MCF 10A (cell line): ENCODE results near the gene CYP17A1. TPM values are rescaled to one million over a fixed set of nuclear protein-coding genes. Genes with fewer than 3 reads are reported as not detected.

ENCODE experiments used
- BruUV-seq: library from RNA; stranded (reverse); fragments of 400-500 nt; replicated peaks from 2 replicates; lab custom pipeline; 2021; lab: Mats Ljungman, UMichigan
- CTCF ChIA-PET: fragments of 300-600 bp; sonication (Branson Sonifier 250); formaldehyde crosslinking; extraction: SDS; loops from one replicate; lab custom pipeline; 2021; ENCODE audit warnings: antibody characterized with exemption, inconsistent platforms; lab: Yijun Ruan, JAX
- POLR2A ChIA-PET: fragments of 300-600, 350-650 bp; sonication (Branson Sonifier 250); formaldehyde crosslinking; extraction: SDS; loops from one replicate; lab custom pipeline; 2020; ENCODE audit warnings: antibody characterized with exemption, inconsistent platforms; lab: Yijun Ruan, JAX
- DNase-seq: peaks from one replicate; pipeline ENCODE4 v3.0.0-alpha.2; 2018; ENCODE audit not compliant: unreplicated experiment
- H3K27ac Mint-ChIP-seq: one replicate; pipeline ENCODE4 v1.8.0; 2022; ENCODE audit warnings: mild to moderate bottlenecking, low read depth, mixed read lengths; ENCODE audit not compliant: unreplicated experiment
- H3K27me3 Mint-ChIP-seq: one replicate; pipeline ENCODE4 v1.8.0; 2022; ENCODE audit warnings: mixed read lengths; ENCODE audit not compliant: insufficient read depth, unreplicated experiment
- H3K36me3 Mint-ChIP-seq: one replicate; pipeline ENCODE4 v1.8.0; 2022; ENCODE audit warnings: mild to moderate bottlenecking, moderate library complexity, mixed read lengths; ENCODE audit not compliant: insufficient read depth, unreplicated experiment
- H3K4me1 Mint-ChIP-seq: one replicate; pipeline ENCODE4 v1.8.0; 2022; ENCODE audit warnings: mixed read lengths; ENCODE audit not compliant: insufficient read depth, unreplicated experiment
- H3K4me3 Mint-ChIP-seq: one replicate; pipeline ENCODE4 v1.8.0; 2022; ENCODE audit warnings: mild to moderate bottlenecking, moderate library complexity, mixed read lengths; ENCODE audit not compliant: unreplicated experiment
- H3K9me3 Mint-ChIP-seq: one replicate; pipeline ENCODE4 v1.8.0; 2022; ENCODE audit warnings: mixed read lengths; ENCODE audit not compliant: unreplicated experiment
- CTCF ChIP-seq: fragments of 200-600 bp; IDR thresholded peaks from one replicate; pipeline ENCODE4 v1.8.0; 2022; ENCODE audit warnings: antibody characterized with exemption, mild to moderate bottlenecking; ENCODE audit not compliant: unreplicated experiment
- intact Hi-C: fragments of 100-400 bp; cut with micrococcal nuclease; formaldehyde crosslinking; loops from 2 replicates; pipeline ENCODE4 v1.14.1; 2022
- total RNA-seq: library from RNA; stranded (reverse); gene quantifications from 2 replicates; pipeline ENCODE4 v1.2.3, GENCODE V29; 2022

Gene CYP17A1
- total RNA-seq, 1 experiment from 2014 or later = not detected

GRCh38 chr10:102831322-102832071 is 5.7 kb downstream of the CYP17A1 start:
- Mint-ChIP-seq H3K4me3 (no peak overlapping the region), H3K27me3 (no peaks in the 10 kb centered on the region), H3K4me1 (peaks cover 9% of the 10 kb centered on the region), H3K27ac (no peak overlapping the region), H3K36me3 (no peaks in the 10 kb centered on the region), H3K9me3 (no peaks in the 10 kb centered on the region)
- intact Hi-C loops = loop anchor here (10.0 kb wide), 1 partner anchor 503 kb away; no protein-coding TSS in a partner anchor
- BruUV-seq = no TSS peak
- no peak for DNase-seq
- ChIA-PET CTCF (interaction anchor here (1.0 to 8.3 kb wide), 4 partner anchors 62 to 237 kb away, joined by 3 to 124 read pairs (median 3); no protein-coding TSS in a partner anchor), POLR2A (no interaction called here)
- TF ChIP-seq CTCF = no peak

- POLR2A ChIA-PET = no interaction called here
- no peaks in the 10 kb centered on the region for H3K9me3 Mint-ChIP-seq
Measured at GRCh38 chr10:102827597-102827975, 9.6 kb downstream of the CYP17A1 start.

GRCh38 chr10:102826148-102826796 is 10.9 kb downstream of the CYP17A1 start:
- no peak for DNase-seq
- intact Hi-C loops = no loop called here
- TF ChIP-seq CTCF = no peak
- Mint-ChIP-seq H3K4me3 (no peak overlapping the region), H3K27ac (no peak overlapping the region), H3K9me3 (no peaks in the 10 kb centered on the region), H3K36me3 (peaks cover 6% of the 10 kb centered on the region), H3K27me3 (no peaks in the 10 kb centered on the region), H3K4me1 (peaks cover 4% of the 10 kb centered on the region)
- ChIA-PET POLR2A (no interaction called here), CTCF (interaction anchor here (0.6 to 1.5 kb wide), 4 partner anchors 9 to 89 kb away, joined by 3 to 5 read pairs (median 4); partner anchors contain the start of gene CYP17A1)
- no TSS peak for BruUV-seq

More at GRCh38 chr10:102827597-102827975, 9.6 kb downstream of the CYP17A1 start:
- Mint-ChIP-seq H3K27me3 (no peaks in the 10 kb centered on the region), H3K4me3 (no peak overlapping the region), H3K36me3 (no peaks in the 10 kb centered on the region), H3K27ac (no peak overlapping the region), H3K4me1 (peaks cover 4% of the 10 kb centered on the region)
- BruUV-seq = no TSS peak
- CTCF ChIA-PET = no interaction called here
- DNase-seq = no peak
- TF ChIP-seq CTCF = no peak
- intact Hi-C loops = no loop called here

GRCh38 chr10:102824664-102825063 is 12.5 kb downstream of the CYP17A1 start:
- no peak for TF ChIP-seq CTCF
- no peak overlapping the region for H3K27ac Mint-ChIP-seq
- intact Hi-C loops = no loop called here
- POLR2A ChIA-PET = interaction anchor here (0.5 kb wide), 1 partner anchor 55 kb away, joined by 3 read pairs; no protein-coding TSS in a partner anchor
- no TSS peak for BruUV-seq
- peaks cover 6% of the 10 kb centered on the region for H3K36me3 Mint-ChIP-seq
- no peak overlapping the region for H3K4me3 Mint-ChIP-seq
- H3K9me3 Mint-ChIP-seq = no peaks in the 10 kb centered on the region
- no peak for DNase-seq
- CTCF ChIA-PET = interaction anchor here (0.8 kb wide), 1 partner anchor 73 kb away, joined by 4 read pairs; no protein-coding TSS in a partner anchor
- H3K27me3 Mint-ChIP-seq = no peaks in the 10 kb centered on the region
- peaks cover 4% of the 10 kb centered on the region for H3K4me1 Mint-ChIP-seq
